HG03354 (cell line): ENCODE results near the gene HSH2D.
"Not testable (repeated sequence)": the region's sequence is repeated elsewhere in the genome, so short reads cannot be mapped to it uniquely, and the experiment has no call there.

ENCODE experiments used
- ATAC-seq: cut with Tn5 transposase; IDR thresholded peaks from one replicate; pipeline ENCODE4 v1.9.1; 2021; ENCODE audit warnings: mild to moderate bottlenecking; ENCODE audit not compliant: unreplicated experiment, poor library complexity, severe bottlenecking

HSH2D gene

GRCh38 chr19:16148443-16149229 is 5.2 kb downstream of the HSH2D start:
- ATAC-seq: no peak

- no peak for ATAC-seq
These were observed 10.3 kb downstream of the HSH2D start for GRCh38 chr19:16153582-16154336.

GRCh38 chr19:16154557-16154956 is 11.1 kb downstream of the HSH2D start:
- no peak for ATAC-seq

- no peak for ATAC-seq
These were observed 11.6 kb downstream of the HSH2D start for GRCh38 chr19:16155128-16155527.

- no peak for ATAC-seq
These were observed 13.4 kb downstream of the HSH2D start for GRCh38 chr19:16156904-16157303.

- no peak for ATAC-seq
These were observed 14.1 kb downstream of the HSH2D start for GRCh38 chr19:16157601-16158000.

- no peak for ATAC-seq
These were observed 16.2 kb downstream of the HSH2D start for GRCh38 chr19:16159655-16160054.

- no peak for ATAC-seq
These were observed 17.0 kb downstream of the HSH2D start for GRCh38 chr19:16160445-16160942.

GRCh38 chr19:16160943-16161560 is 17.6 kb downstream of the HSH2D start:
- no peak for ATAC-seq

GRCh38 chr19:16161840-16162239 is 18.4 kb downstream of the HSH2D start:
- no peak for ATAC-seq

- no peak for ATAC-seq
These were observed 20.9 kb downstream of the HSH2D start for GRCh38 chr19:16164222-16164890.

- no peak for ATAC-seq
These were observed 22.9 kb downstream of the HSH2D start for GRCh38 chr19:16166417-16166816.

GRCh38 chr19:16167055-16167454 is 23.6 kb downstream of the HSH2D start:
- no peak for ATAC-seq

- ATAC-seq: no peak
These were observed 25.1 kb downstream of the HSH2D start for GRCh38 chr19:16168465-16169081.

- no peak for ATAC-seq
These were observed 26.6 kb downstream of the HSH2D start for GRCh38 chr19:16170134-16170533.

GRCh38 chr19:16175954-16176353 is 32.5 kb downstream of the HSH2D start:
- ATAC-seq: no peak

- not testable (repeated sequence) for ATAC-seq
These were observed 35.4 kb downstream of the HSH2D start for GRCh38 chr19:16178866-16179265.

GRCh38 chr19:16180611-16181010 is 37.1 kb downstream of the HSH2D start:
- ATAC-seq: no peak

GRCh38 chr19:16184665-16185122 is 41.2 kb downstream of the HSH2D start:
- ATAC-seq: no peak
